Stimulated activated naive CD4-positive, alpha-beta T cell treated with Interleukin-2 at 50 U/mL for 16 hours (primary cell): Measurements from ENCODE around the gene MEIKIN.

ENCODE experiments used
- DNase-seq: peaks from one replicate; lab custom pipeline; 2025; lab: John Stamatoyannopoulos, UW

Gene MEIKIN

DNA sequence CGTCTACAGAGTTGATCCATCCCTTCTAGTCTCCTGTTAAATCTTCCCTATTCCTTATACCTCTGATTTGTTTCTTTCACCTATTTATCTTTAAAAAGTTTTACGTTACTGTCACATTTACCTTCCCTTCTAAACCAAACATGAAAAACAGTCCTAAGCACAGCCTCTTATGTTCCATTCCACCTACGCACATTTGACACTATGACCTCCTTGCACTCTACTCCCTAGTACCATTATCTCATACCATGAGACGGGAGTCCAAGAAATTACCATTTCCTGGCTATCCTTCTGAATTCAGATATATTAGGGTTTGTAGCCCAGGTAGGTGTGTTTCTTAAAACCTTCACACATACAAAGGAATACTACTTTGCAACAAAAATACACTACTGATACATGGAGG lies 173.8 kb downstream of the MEIKIN start:
- no peak for DNase-seq

DNA sequence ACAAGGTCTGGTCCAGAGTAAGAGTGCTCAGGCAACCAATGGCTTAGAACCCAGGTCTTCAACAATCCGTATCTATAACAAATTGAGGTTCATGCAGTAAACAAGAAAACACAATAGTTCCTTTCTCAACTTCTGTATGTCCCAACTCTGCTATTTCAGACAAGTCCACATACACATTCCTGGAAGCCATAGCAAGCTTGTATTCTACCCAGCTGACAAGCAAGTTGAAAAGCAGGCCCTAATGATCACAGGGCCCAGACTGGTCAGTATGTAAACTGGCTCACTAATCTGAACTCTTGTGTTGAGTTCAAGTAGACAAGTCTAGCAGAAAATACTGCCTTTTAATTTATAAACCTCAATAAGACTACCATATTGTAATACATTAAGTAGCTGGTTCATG lies 175.5 kb downstream of the MEIKIN start:
- DNase-seq, result no peak

DNA sequence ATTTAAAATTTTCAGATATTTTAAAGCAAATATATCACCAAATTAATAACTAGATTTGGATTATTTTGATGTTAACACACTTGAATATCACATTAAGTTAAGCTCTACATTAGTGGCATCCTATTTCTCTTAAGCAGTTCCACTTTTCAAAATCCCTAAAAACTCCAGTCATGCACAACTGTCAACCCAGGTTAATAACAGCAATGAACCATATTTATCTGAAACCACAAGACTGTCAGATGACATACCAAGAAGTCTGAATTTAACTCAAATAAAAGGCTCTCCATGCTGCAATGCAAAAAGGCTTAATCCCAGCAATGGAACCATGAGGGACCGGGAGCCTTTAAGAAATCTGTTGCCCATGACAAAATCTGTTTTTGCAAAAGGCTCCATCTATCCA lies 176.1 kb downstream of the MEIKIN start:
- DNase-seq, result no peak

DNA sequence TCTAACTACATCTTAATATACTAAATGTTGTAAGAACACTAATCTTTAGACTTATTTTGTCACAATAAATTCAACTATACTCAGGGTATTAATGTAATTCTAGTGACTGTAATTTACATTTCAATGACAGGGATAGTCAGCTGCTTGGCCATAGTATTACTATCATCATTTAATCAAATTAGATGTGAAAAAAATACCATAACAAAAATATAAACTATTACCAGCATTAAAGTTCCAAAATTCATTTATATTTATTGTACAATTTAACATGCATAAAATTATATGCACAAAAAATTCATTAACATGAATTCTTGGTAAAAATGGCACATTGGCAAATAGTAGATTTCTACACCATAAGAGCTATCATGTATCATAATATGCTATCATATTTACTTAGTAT lies 177.6 kb downstream of the MEIKIN start:
- DNase-seq, result no peak

DNA sequence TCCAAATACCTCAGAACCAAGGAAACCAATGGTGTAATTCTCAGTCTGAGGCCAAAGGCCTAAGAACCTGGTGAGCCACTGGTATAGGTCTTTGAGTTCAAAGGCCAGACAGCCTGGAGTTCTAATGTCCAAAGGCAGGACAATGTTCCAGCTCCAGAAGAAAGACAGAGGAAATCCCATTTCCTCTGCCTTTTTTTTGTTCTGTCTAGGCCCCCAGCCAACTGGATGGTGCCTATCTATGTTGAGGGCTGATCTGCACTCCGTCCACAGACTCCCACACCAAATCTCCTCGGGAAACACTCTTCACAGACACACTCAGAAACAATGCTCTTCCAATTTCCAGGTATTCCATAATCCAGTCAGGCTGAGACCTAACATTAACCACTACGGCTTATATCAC lies 178.8 kb downstream of the MEIKIN start:
- DNase-seq, result no peak

DNA sequence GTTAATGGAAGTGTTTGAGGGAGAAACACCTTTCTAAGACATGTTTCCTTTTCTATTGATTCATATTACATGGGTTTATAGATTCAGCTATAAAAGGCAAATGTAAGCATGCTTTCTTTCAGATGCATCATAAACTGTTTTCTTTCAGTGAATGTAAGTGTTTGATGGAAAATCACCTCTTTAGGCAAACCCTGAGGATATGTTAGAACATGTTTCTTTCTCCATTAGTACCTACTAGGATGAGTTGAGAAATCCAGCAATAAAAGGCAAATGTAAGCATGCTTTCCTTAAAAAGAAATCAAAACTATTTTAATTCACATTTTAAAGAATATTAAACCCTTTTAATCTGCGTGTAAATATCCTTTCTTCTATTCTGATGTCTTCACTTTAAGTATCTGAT lies 180.2 kb downstream of the MEIKIN start:
- no peak for DNase-seq

DNA sequence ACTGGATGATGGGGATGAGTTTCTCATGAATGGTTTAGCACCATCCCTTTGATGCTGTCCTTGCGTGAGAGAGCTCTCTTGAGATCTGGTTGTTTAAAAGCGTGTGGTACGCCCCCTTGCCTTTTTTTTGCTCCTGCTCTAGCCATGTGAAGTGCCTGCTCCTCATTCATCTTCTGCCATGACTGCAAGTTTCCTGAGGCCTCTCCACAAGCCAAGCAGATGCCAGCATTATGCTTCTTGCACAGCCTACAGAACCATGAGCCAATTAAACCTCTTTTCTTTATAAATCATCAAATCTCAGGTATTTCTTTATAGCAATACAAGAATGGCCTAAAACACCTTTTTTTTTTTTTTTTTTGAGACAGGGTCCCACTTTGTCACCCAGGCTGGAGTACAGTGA lies 181.5 kb downstream of the MEIKIN start:
- no peak for DNase-seq

DNA sequence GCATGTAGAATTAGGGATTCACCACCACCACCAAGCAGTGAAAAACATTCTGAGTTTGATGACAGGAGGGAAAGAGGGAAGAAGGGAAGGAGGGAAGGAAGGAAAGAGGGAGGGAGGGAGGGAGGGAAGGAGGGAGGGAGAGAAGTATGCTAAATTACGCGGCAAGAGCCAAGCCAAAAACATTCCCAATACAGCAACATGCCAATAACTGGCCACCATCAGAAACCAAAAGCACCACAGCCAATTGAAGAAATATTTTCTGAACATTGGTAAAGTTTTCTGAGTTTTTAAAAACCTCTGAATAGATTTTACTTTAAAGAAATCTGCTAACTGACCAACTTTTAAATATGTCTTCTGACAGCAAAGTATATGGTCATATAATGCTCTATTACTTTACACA lies 184.7 kb downstream of the MEIKIN start:
- DNase-seq, result no peak

DNA sequence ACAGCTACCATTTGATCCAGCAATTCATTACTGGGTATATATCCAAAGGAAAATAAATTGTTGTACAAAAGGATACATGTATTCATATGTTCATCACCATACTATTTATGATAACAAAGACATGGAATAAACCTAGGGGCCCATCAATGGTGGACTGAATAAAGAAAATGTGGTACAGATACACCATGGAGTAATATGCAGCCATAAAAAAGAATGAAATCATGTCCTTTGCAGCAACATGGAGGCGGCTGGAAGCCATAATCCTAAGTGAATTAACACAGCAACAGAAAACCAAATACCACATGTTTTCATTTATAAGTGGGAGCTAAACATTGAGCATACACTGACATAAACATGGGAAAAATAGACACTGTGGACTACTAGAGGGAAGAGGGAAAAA lies 185.8 kb downstream of the MEIKIN start:
- no peak for DNase-seq

DNA sequence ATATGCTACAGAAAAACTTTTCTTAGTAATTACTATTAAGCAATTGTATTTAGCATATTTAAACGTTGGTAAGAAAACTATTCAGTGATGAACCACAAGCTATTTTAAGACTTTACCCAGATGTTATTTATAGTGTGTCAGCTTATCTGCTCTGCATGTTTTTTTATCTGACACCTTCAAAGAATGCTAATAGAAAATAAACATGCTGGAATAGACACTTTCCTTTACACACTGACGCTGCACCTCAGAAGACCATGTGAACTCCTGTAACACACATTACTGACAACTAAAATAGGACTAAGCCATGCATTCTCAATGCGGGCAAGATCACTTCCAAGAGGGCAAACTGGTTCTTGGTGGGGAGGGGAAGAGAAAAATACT lies 187.0 kb downstream of the MEIKIN start:
- no peak for DNase-seq

DNA sequence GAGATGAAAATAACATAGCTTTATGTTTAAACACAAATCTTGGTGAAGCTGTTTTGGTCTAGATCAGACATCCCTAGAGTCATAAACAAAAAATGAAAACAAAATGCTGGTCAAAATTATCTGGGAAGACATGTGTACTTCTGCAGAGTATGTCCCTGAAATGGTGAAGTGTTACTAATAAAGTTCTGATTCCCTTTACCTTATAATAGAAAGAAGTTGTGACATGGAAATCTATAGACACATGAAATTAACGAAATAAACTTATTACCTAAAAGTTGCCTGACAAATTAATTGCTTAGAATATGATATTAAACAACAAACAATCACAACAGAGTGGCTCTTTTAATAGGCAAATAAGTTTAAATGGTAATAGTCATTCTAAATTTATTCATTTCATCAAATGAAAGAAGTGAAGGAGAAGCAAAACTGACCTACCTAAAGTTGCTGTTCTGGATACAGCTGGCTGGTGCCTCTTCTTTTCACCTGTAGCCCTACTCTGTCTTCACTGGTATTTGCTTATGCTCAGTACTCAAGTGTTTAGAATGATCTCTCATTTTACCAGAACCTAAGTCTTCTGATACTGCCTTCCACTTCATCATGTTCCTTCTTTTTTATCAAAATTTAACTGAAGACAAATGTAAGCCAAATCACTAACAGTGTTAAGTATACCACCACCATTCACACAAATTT lies 187.5 kb downstream of the MEIKIN start:
- DNase-seq, result no peak
